ENCODE data around the gene KCTD7.

GRCh38 chr7:66664590-66665293 is 36.1 kb downstream of the KCTD7 start:
- TF ChIP-seq, protein P1, sequence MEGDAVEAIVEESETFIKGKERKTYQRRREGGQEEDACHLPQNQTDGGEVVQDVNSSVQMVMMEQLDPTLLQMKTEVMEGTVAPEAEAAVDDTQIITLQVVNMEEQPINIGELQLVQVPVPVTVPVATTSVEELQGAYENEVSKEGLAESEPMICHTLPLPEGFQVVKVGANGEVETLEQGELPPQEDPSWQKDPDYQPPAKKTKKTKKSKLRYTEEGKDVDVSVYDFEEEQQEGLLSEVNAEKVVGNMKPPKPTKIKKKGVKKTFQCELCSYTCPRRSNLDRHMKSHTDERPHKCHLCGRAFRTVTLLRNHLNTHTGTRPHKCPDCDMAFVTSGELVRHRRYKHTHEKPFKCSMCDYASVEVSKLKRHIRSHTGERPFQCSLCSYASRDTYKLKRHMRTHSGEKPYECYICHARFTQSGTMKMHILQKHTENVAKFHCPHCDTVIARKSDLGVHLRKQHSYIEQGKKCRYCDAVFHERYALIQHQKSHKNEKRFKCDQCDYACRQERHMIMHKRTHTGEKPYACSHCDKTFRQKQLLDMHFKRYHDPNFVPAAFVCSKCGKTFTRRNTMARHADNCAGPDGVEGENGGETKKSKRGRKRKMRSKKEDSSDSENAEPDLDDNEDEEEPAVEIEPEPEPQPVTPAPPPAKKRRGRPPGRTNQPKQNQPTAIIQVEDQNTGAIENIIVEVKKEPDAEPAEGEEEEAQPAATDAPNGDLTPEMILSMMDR (IDR thresholded peaks at IDR 0.05): no peak
- no peak for TF ChIP-seq EP300 (IDR thresholded peaks at IDR 0.05)
- no peak for TF ChIP-seq POLR2A (IDR thresholded peaks at IDR 0.05; ENCODE audit: low read depth)
- no peak for TF ChIP-seq POLR2AphosphoS5 (IDR thresholded peaks at IDR 0.05)

Data from esophagus muscularis mucosa (tissue), 4 donors.